ENCODE results near the gene MTMR11.
A peak's percentile ranks its signal among the peaks of the same experiment; 100 is the strongest.

Gene MTMR11

GRCh38 chr1:149933208-149933607, 3.5 kb downstream of the MTMR11 start:
- no peak for DNase-seq

GRCh38 chr1:149932474-149932873, 4.2 kb downstream of the MTMR11 start:
- DNase-seq = no peak

GRCh38 chr1:149931212-149931790, 5.4 kb downstream of the MTMR11 start:
- no peak for DNase-seq

- no peak for DNase-seq
Measured at GRCh38 chr1:149929856-149930255, 6.8 kb downstream of the MTMR11 start.

- DNase-seq = no peak
Measured at GRCh38 chr1:149928401-149928724, 8.3 kb downstream of the MTMR11 start.

- peak; percentile 90 for DNase-seq
Measured at GRCh38 chr1:149927563-149928400, 8.9 kb downstream of the MTMR11 start, which contains the start of gene SF3B4. Gene SF3B4 (minus strand): TSS chr1:149927803. CDS start chr1:149927759, 44 bp downstream.

GRCh38 chr1:149927056-149927562, 9.6 kb downstream of the MTMR11 start:
- DNase-seq = no peak

GRCh38 chr1:149926296-149926695, 10.4 kb downstream of the MTMR11 start:
- DNase-seq = no peak

GRCh38 chr1:149925751-149926150, 10.9 kb downstream of the MTMR11 start:
- no peak for DNase-seq

- no peak for DNase-seq
Measured at GRCh38 chr1:149925345-149925744, 11.3 kb downstream of the MTMR11 start.

- DNase-seq = no peak
Measured at GRCh38 chr1:149923626-149924025, 13.1 kb downstream of the MTMR11 start.

- DNase-seq = peak; percentile 22
Measured at GRCh38 chr1:149917571-149918144, 19.0 kb downstream of the MTMR11 start, which contains the start of gene SV2A. Gene SV2A (minus strand): TSS chr1:149917844. CDS start chr1:149913840, 4,004 bp downstream.

GRCh38 chr1:149916898-149917252, 19.8 kb downstream of the MTMR11 start:
- DNase-seq = no peak

- no peak for DNase-seq
Measured at GRCh38 chr1:149916193-149916897, 20.3 kb downstream of the MTMR11 start.

GRCh38 chr1:149915429-149916192, 21.1 kb downstream of the MTMR11 start:
- DNase-seq = no peak

GRCh38 chr1:149914545-149914944, 22.1 kb downstream of the MTMR11 start:
- DNase-seq = no peak

- no peak for DNase-seq
Measured at GRCh38 chr1:149906570-149907075, 30.1 kb downstream of the MTMR11 start.

GRCh38 chr1:149903836-149904491, 32.7 kb downstream of the MTMR11 start:
- DNase-seq = no peak

- peak; percentile 49 for DNase-seq
Measured at GRCh38 chr1:149899460-149900284, 37.0 kb downstream of the MTMR11 start, which contains the start of gene BOLA1. Gene BOLA1 (plus strand): TSS chr1:149899568. CDS start chr1:149900060, 492 bp downstream.

- no peak for DNase-seq
Measured at GRCh38 chr1:149896575-149896974, 40.1 kb downstream of the MTMR11 start.

- DNase-seq = no peak
Measured at GRCh38 chr1:149888999-149889289, 47.7 kb downstream of the MTMR11 start.

All from activated gamma-delta T cell (primary cell).